Epithelial cell of esophagus (primary cell): ENCODE data around the gene TCIRG1.
A peak's percentile ranks its signal among the peaks of the same experiment; 100 is the strongest.
"Not testable (repeated sequence)": the region's sequence is repeated elsewhere in the genome, so short reads cannot be mapped to it uniquely, and the experiment has no call there.

Source experiments
- DNase-seq: peaks from one replicate; pipeline ENCODE4 v3.0.0; 2010; ENCODE audit warnings: low read depth
- H3K4me3 ChIP-seq: 2 replicates; pipeline ENCODE4 v1.5.1; 2011; ENCODE audit warnings: mild to moderate bottlenecking, low read length, control low read depth
- CTCF ChIP-seq: IDR thresholded peaks from 2 replicates; pipeline ENCODE4 v1.5.1; 2011; ENCODE audit warnings: low read depth, mild to moderate bottlenecking, low read length, control low read depth, inconsistent platforms; ENCODE audit not compliant: insufficient read depth; ENCODE audit errors: missing control alignments

Gene TCIRG1

GRCh38 chr11:68038718-68039525 lies at the start of gene TCIRG1:
Gene TCIRG1 (plus strand): TSS chr11:68039025. CDS start chr11:68041272, 2,247 bp downstream.
- peak within 1 kb of the TSS; percentile 71 for H3K4me3 ChIP-seq
- TF ChIP-seq CTCF: no peak
- peak; percentile 81 for DNase-seq

GRCh38 chr11:67990546-67991346 lies 48.1 kb upstream of the TCIRG1 start:
- not testable (repeated sequence) for DNase-seq, H3K4me3 ChIP-seq

- DNase-seq, H3K4me3 ChIP-seq: not testable (repeated sequence)
Observed at GRCh38 chr11:67991347-67992121, 47.3 kb upstream of the TCIRG1 start.

- not testable (repeated sequence) for H3K4me3 ChIP-seq
- peak; percentile 55 for DNase-seq
- TF ChIP-seq CTCF: peak; percentile 52
Observed at GRCh38 chr11:67993821-67994220, 45.0 kb upstream of the TCIRG1 start.

GRCh38 chr11:67994387-67994786 lies 44.4 kb upstream of the TCIRG1 start:
- H3K4me3 ChIP-seq, DNase-seq: not testable (repeated sequence)

- not testable (repeated sequence) for H3K4me3 ChIP-seq, DNase-seq
Observed at GRCh38 chr11:67995129-67995528, 43.7 kb upstream of the TCIRG1 start.

- DNase-seq, H3K4me3 ChIP-seq: not testable (repeated sequence)
Observed at GRCh38 chr11:67995579-67995978, 43.2 kb upstream of the TCIRG1 start.

GRCh38 chr11:67996051-67996450 lies 42.8 kb upstream of the TCIRG1 start:
- no peak overlapping the region for H3K4me3 ChIP-seq
- TF ChIP-seq CTCF: no peak
- no peak for DNase-seq

- no peak overlapping the region for H3K4me3 ChIP-seq
- DNase-seq: peak; percentile 66
- no peak for TF ChIP-seq CTCF
Observed at GRCh38 chr11:67996622-67997474, 42.0 kb upstream of the TCIRG1 start.
